Posterior cingulate gyrus (tissue), 11 donors: ENCODE measurements around the gene SERBP1.
"Not testable (repeated sequence)": the region's sequence is repeated elsewhere in the genome, so short reads cannot be mapped to it uniquely, and the experiment has no call there.

Experiments used
- DNase-seq, 10 donors: peaks; one replicate each; pipeline versions ENCODE4 v3.0.0 to v3.0.0-alpha.2; 2020 to 2021; ENCODE audit warnings: mixed read lengths in 3 of 10
- intact Hi-C: fragments of 100-400 bp; cut with DNase I; formaldehyde crosslinking; loops from one replicate; pipeline ENCODE4 v1.15.1; 2023

Gene SERBP1

GRCh38 chr1:67413101-67413500, 17.1 kb downstream of the SERBP1 start:
- intact Hi-C loops, DNase-seq: not testable (repeated sequence)

GRCh38 chr1:67408148-67408547, 22.1 kb downstream of the SERBP1 start:
- DNase-seq, result no peak
- intact Hi-C loops, result no loop called here

GRCh38 chr1:67407498-67407897, 22.7 kb downstream of the SERBP1 start:
- intact Hi-C loops, result no loop called here
- DNase-seq, result no peak

- intact Hi-C loops, result no loop called here
- no peak for DNase-seq
Measured at GRCh38 chr1:67405473-67406245, 24.5 kb downstream of the SERBP1 start.

GRCh38 chr1:67404212-67404620, 26.0 kb downstream of the SERBP1 start:
- intact Hi-C loops, result no loop called here
- DNase-seq, result no peak

- DNase-seq, result no peak
- intact Hi-C loops, result no loop called here
Measured at GRCh38 chr1:67401443-67401842, 28.8 kb downstream of the SERBP1 start.

GRCh38 chr1:67400029-67400786, 30.0 kb downstream of the SERBP1 start:
- DNase-seq, intact Hi-C loops: not testable (repeated sequence)

GRCh38 chr1:67399199-67399993, 30.8 kb downstream of the SERBP1 start:
- intact Hi-C loops, result no loop called here
- no peak for DNase-seq

GRCh38 chr1:67394548-67394947, 35.7 kb downstream of the SERBP1 start:
- DNase-seq, result no peak
- intact Hi-C loops, result no loop called here

- intact Hi-C loops, result no loop called here
- no peak for DNase-seq
Measured at GRCh38 chr1:67393737-67394136, 36.5 kb downstream of the SERBP1 start.

- intact Hi-C loops, result no loop called here
- peak in 6 of 10 donors; percentile 8 to 88 (median 54) for DNase-seq
Measured at GRCh38 chr1:67393240-67393639, 37.0 kb downstream of the SERBP1 start.

GRCh38 chr1:67390041-67390887, 39.9 kb downstream of the SERBP1 start:
- no peak for DNase-seq
- intact Hi-C loops, result no loop called here

- no peak for DNase-seq
- intact Hi-C loops, result no loop called here
Measured at GRCh38 chr1:67383999-67384638, 46.1 kb downstream of the SERBP1 start.

GRCh38 chr1:67382292-67382691, 47.9 kb downstream of the SERBP1 start:
- no peak for DNase-seq
- intact Hi-C loops, result no loop called here

- intact Hi-C loops, result no loop called here
- DNase-seq, result no peak
Measured at GRCh38 chr1:67381154-67381553, 49.0 kb downstream of the SERBP1 start.

GRCh38 chr1:67377253-67377652, 52.9 kb downstream of the SERBP1 start:
- DNase-seq, result no peak
- intact Hi-C loops, result no loop called here

- intact Hi-C loops, result no loop called here
- no peak for DNase-seq
Measured at GRCh38 chr1:67376381-67376780, 53.8 kb downstream of the SERBP1 start.

- no peak for DNase-seq
- intact Hi-C loops, result no loop called here
Measured at GRCh38 chr1:67372898-67373297, 57.3 kb downstream of the SERBP1 start.

GRCh38 chr1:67372136-67372535, 58.1 kb downstream of the SERBP1 start:
- intact Hi-C loops, result no loop called here
- DNase-seq, result no peak

- intact Hi-C loops, result no loop called here
- DNase-seq, result no peak
Measured at GRCh38 chr1:67371681-67372080, 58.5 kb downstream of the SERBP1 start.
